ENCODE data around the gene NF2. TPM values are rescaled to one million over a fixed set of nuclear protein-coding genes. Genes with fewer than 3 reads are reported as not detected.

NF2 gene
- total RNA-seq, 4 donors from 2014 or later = 26.6 to 35.2 (median 32.9) TPM

DNA sequence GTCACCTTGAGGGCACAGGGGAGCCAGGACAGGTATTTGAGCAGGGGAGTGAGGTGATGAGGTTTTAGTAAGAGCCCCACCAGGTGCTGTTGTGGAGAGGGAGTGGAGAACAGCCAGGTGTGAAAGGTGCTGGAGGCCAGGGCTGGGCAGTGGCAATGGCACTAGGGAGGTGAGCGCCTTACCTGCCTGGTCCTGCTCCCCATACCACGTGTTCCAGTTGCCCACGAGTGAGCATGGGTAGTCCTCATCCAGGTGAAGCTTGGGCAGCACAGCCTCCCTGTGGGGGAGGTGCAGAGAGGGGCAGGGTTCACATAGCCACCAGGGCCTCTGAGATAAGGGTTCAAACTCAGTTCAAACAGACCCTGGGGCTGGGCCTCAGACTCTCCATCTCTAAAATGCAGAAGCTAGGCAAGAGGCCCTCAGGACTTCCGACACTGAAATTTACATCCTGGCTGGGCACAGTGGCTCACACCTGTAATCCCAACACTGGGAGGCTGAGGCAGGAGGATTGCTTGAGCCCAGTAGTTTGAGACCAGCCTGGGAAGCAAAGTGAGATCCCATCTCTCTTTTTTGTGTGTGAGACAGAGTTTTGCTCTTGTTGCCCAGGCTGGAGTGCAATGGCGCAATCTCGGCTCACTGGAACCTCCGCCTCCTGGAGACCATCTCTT, 34.3 kb upstream of the NF2 start:
- TF ChIP-seq, protein P1, sequence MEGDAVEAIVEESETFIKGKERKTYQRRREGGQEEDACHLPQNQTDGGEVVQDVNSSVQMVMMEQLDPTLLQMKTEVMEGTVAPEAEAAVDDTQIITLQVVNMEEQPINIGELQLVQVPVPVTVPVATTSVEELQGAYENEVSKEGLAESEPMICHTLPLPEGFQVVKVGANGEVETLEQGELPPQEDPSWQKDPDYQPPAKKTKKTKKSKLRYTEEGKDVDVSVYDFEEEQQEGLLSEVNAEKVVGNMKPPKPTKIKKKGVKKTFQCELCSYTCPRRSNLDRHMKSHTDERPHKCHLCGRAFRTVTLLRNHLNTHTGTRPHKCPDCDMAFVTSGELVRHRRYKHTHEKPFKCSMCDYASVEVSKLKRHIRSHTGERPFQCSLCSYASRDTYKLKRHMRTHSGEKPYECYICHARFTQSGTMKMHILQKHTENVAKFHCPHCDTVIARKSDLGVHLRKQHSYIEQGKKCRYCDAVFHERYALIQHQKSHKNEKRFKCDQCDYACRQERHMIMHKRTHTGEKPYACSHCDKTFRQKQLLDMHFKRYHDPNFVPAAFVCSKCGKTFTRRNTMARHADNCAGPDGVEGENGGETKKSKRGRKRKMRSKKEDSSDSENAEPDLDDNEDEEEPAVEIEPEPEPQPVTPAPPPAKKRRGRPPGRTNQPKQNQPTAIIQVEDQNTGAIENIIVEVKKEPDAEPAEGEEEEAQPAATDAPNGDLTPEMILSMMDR (IDR thresholded peaks at IDR 0.05) = no peak
- DNase-seq (ENCODE audit: low spot score) (no peak), ATAC-seq (ENCODE audit: low FRiP score) (no peak)

DNA sequence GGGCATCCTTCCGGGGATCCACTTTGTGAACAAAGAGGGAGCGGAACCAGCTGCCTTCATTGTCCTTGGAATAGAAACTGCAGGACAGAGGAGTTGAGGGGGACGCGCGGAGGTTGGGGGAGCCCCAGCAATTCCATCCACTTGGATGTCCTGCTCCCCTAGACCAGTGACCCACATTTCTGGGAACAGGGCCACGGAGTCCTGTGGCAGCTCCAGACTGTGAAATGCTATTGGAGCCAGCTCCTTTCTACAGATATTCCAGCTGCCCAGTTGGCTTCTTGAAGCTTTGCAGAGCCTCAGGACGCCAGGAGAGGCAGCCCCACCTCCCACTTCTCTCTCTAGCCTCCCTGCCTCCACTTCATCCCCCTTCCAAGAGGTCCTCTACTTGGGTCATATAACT, 33.0 kb upstream of the NF2 start:
- no peak for DNase-seq (ENCODE audit: low spot score)
- TF ChIP-seq, protein P1 (IDR thresholded peaks at IDR 0.05) = no peak
- ATAC-seq (ENCODE audit: low FRiP score) = no peak

DNA sequence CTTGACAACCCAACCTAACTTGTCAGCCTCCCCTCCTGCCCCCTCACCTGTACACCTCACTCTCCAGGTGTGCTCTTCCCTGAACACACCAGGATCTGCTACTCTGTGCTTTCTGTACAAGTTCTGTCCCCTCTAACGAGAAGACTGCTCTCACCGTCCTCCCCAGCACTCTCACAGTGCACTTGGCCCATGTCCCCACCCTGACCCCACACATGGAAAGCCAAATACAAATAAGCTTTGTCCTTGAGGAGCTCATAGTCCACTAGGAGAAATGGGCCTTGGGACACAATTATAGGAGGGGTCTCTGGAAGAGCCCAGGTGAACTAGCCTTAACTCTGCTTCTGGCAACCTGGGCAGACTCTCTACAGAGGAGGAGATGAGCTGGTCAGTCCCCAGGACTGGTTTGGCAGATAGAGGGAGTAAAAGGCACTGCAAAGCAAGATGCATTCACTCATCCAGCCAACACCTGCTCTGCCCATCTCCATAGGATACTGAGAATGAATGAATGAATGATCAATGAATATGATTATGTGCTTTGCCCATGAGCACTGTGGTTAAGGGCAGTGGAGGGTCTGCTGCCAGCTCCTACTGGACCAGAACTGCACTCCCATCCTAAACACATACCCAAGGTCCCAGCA, 32.4 kb upstream of the NF2 start:
- ATAC-seq (ENCODE audit: low FRiP score) (no peak), DNase-seq (ENCODE audit: low spot score) (no peak)
- TF ChIP-seq, protein P1 (IDR thresholded peaks at IDR 0.05) = no peak

DNA sequence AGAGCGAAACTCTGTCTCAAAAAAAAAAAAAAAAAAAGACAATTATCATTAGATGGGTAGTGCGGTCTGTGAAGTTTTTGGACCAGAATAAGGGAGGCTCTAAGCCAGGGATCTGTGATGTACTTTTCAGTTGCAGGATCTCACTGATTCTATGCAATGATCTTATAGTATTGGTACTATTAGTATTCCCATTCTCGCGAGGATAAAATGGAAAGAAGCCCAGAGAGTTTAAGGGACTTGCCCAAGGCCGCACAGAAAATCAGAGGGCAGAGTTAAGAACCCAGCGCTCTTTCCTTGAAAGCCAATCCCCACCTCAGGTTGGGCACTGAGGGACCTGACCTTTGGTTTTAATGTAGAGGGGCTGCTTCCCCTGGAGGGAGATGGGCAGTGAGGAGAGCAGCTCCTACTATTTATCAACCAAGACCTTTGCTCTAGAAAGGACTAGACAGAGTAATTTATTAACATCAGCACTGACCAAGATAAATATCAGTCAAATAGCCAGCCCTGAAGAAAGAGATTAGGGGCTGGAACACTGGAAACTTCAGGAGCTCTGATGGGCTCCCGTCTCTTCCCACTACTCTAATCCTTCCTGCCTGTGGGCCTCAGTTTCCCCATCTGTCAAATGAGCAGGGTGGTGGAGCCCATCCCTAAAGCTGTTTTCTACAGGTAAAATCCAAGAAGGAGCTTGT, 28.5 kb upstream of the NF2 start:
- DNase-seq (ENCODE audit: low spot score) (no peak), ATAC-seq (ENCODE audit: low FRiP score) (no peak)
- TF ChIP-seq, protein P1 (IDR thresholded peaks at IDR 0.05) = no peak

DNA sequence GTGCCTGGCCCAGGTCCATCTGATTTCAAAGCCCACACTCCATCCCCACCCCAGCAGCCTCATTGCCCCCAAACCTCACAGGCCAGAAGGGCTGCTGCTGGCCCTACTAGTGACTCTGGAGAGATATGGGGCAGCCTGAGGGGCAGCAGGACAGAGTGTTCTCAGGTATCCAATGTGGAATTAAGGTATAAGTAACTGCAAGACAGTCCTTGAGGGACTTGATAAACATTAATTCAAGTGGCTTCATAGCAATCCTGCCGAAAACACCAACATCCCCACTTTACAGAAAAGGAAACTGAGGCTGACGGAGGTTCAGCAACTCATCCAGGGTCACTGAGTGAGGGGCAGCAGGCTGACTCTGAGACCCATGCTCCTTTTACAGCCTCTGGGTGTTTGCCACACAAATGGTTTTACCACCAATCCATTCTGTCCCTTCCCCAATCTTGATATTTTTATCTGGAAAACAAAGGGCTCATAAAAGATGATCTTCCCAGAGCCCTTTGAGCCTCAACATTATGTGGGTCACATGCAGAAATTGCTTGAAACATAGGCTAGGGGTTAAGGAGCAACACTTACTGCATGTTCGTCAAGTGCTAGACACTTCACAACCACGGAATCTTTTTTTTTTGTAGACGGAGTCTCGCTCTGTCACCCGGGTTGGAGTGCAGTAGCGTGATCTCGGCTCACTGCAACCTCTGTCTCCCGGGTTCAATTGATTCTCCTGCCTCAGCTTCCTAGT, 24.8 kb upstream of the NF2 start:
- ATAC-seq (ENCODE audit: low FRiP score) (no peak), DNase-seq (ENCODE audit: low spot score) (no peak)
- TF ChIP-seq, protein P1 (IDR thresholded peaks at IDR 0.05) = no peak

DNA sequence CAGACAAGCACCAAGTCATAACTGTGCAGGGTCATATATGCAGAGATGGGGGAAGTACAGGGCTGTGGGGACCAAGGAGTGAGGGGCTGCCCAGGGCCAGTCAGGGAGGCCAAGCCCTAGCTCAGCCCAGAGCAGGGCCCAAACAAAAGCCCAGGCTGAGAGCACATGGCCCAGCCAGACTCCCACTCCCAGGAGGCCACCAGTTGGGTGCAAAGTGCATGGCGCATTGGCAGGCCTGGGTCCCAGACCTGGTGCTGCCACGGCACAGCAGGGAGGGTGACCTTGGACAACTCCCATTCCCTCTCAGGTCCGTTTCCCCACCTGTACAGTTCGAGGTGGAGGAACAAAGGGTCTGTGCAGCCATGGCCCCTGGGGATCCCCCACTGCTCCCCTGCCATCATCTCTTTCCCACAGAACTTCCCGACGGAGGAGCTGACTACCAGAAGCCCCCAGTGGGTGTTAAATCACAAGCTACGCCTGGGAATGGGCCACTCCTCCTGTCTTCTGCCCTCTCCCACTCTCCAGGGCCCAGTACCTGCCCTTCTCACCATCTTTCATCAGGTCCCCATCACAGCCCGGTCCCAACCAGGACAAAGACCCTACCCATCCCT, 23.1 kb upstream of the NF2 start:
- TF ChIP-seq, protein P1 (IDR thresholded peaks at IDR 0.05) = no peak
- peak; percentile 3 for ATAC-seq (ENCODE audit: low FRiP score)
- DNase-seq (ENCODE audit: low spot score) = no peak

Measured in omental fat pad (tissue), 4 donors.